H9 (cell line): ENCODE measurements around the gene ATAD3C. TPM values are rescaled to one million over a fixed set of nuclear protein-coding genes. Genes with fewer than 3 reads are reported as not detected.

ENCODE experiments used
- DNase-seq: peaks from one replicate; pipeline ENCODE4 v3.0.0-alpha.2; 2017
- H2AFZ ChIP-seq: one replicate; pipeline ENCODE4 v1.6.1; 2013; ENCODE audit warnings: mild to moderate bottlenecking, low read length, control low read depth, moderate library complexity
- H2AK5ac ChIP-seq: 2 replicates; pipeline ENCODE4 v1.6.1; 2013; ENCODE audit warnings: low read length, control low read depth, mixed read lengths; ENCODE audit not compliant: insufficient read length
- H2BK120ac ChIP-seq: one replicate; pipeline ENCODE4 v1.6.1; 2013; ENCODE audit warnings: low read depth, mild to moderate bottlenecking, low read length, control low read depth, inconsistent platforms; ENCODE audit not compliant: poor library complexity, severe bottlenecking
- H2BK12ac ChIP-seq: 2 replicates; pipeline ENCODE4 v1.6.1; 2013; ENCODE audit warnings: low read length, control low read depth, mixed read lengths, low read depth; ENCODE audit not compliant: insufficient read length
- H2BK15ac ChIP-seq: 2 replicates; pipeline ENCODE4 v1.6.1; 2013; ENCODE audit warnings: low read depth, low read length, control low read depth
- H2BK20ac ChIP-seq: one replicate; pipeline ENCODE4 v1.6.1; 2013; ENCODE audit warnings: low read depth, mild to moderate bottlenecking, low read length, control low read depth, inconsistent platforms; ENCODE audit not compliant: poor library complexity, severe bottlenecking
- H2BK5ac ChIP-seq: 2 replicates; pipeline ENCODE4 v1.6.1; 2013; ENCODE audit warnings: low read length, control low read depth, mixed read lengths; ENCODE audit not compliant: insufficient read length
- H3K14ac ChIP-seq: 2 replicates; pipeline ENCODE4 v1.6.1; 2013; ENCODE audit warnings: low read length, control low read depth; ENCODE audit not compliant: insufficient read depth
- H3K18ac ChIP-seq: 2 replicates; pipeline ENCODE4 v1.6.1; 2013; ENCODE audit warnings: low read depth, mild to moderate bottlenecking, mixed read lengths, low read length, control low read depth; ENCODE audit not compliant: insufficient read length
- H3K23ac ChIP-seq: 2 replicates; pipeline ENCODE4 v1.6.1; 2013; ENCODE audit warnings: low read length, control low read depth, mixed read lengths, low read depth; ENCODE audit not compliant: insufficient read length
- H3K23me2 ChIP-seq: 2 replicates; pipeline ENCODE4 v1.6.1; 2013; ENCODE audit warnings: low read depth, mild to moderate bottlenecking, mixed read lengths, low read length, control low read depth; ENCODE audit not compliant: insufficient read length, poor library complexity, severe bottlenecking
- H3K27ac ChIP-seq: 2 replicates; pipeline ENCODE4 v1.5.1; 2013; ENCODE audit warnings: low read length, control low read depth, mixed read lengths, low read depth; ENCODE audit not compliant: insufficient read length
- H3K27me3 ChIP-seq: 2 replicates; pipeline ENCODE4 v1.6.1; 2013; ENCODE audit warnings: low read length, control low read depth, inconsistent platforms; ENCODE audit not compliant: insufficient read depth
- H3K4ac ChIP-seq: 2 replicates; pipeline ENCODE4 v1.6.1; 2013; ENCODE audit warnings: low read depth, mild to moderate bottlenecking, control low read depth, inconsistent platforms, low read length, moderate library complexity
- H3K4me1 ChIP-seq: 2 replicates; pipeline ENCODE4 v1.6.1; 2013; ENCODE audit warnings: low read length, control low read depth, inconsistent platforms; ENCODE audit not compliant: insufficient read depth
- H3K4me2 ChIP-seq: 2 replicates; pipeline ENCODE4 v1.6.1; 2013; ENCODE audit warnings: low read length, control low read depth, mixed read lengths; ENCODE audit not compliant: insufficient read length, insufficient read depth
- H3K56ac ChIP-seq: 2 replicates; pipeline ENCODE4 v1.6.1; 2013; ENCODE audit warnings: low read depth, mild to moderate bottlenecking, mixed read lengths, low read length, control low read depth; ENCODE audit not compliant: insufficient read length
- H3K79me1 ChIP-seq: 2 replicates; pipeline ENCODE4 v1.6.1; 2013; ENCODE audit warnings: low read depth, mild to moderate bottlenecking, moderate library complexity, low read length, control low read depth, inconsistent platforms; ENCODE audit not compliant: insufficient read depth, poor library complexity, severe bottlenecking
- H3K79me2 ChIP-seq: 2 replicates; pipeline ENCODE4 v1.6.1; 2013; ENCODE audit warnings: low read length, control low read depth, inconsistent platforms; ENCODE audit not compliant: insufficient read depth
- H3K9ac ChIP-seq: 2 replicates; pipeline ENCODE4 v1.6.1; 2013; ENCODE audit warnings: low read length, control low read depth, mixed read lengths; ENCODE audit not compliant: insufficient read length; ENCODE audit errors: extremely low read depth
- H3K9me3 ChIP-seq: one replicate; pipeline ENCODE4 v1.6.1; 2013; ENCODE audit warnings: low read depth, low read length, inconsistent platforms; ENCODE audit not compliant: control insufficient read depth
- H3T11ph ChIP-seq: one replicate; pipeline ENCODE4 v1.6.1; 2013; ENCODE audit warnings: mild to moderate bottlenecking, low read length, control low read depth, inconsistent platforms
- H4K20me1 ChIP-seq: one replicate; pipeline ENCODE4 v1.6.1; 2013; ENCODE audit not compliant: control insufficient read depth, insufficient read length, insufficient read depth
- H4K5ac ChIP-seq: 2 replicates; pipeline ENCODE4 v1.6.1; 2013; ENCODE audit warnings: low read depth, mild to moderate bottlenecking, mixed read lengths, low read length, control low read depth; ENCODE audit not compliant: insufficient read length
- H4K8ac ChIP-seq: replicated peaks from 2 replicates; pipeline ENCODE4 v1.6.1; 2013; ENCODE audit warnings: low read length, control low read depth, mixed read lengths, low read depth; ENCODE audit not compliant: insufficient read length
- H4K91ac ChIP-seq: 2 replicates; pipeline ENCODE4 v1.6.1; 2013; ENCODE audit warnings: low read depth, mild to moderate bottlenecking, moderate library complexity, mixed read lengths, low read length, control low read depth; ENCODE audit not compliant: insufficient read length
- H3K27ac Mint-ChIP-seq, 3 experiments: 2 replicates in 2 of 3; 3 replicates in 1 of 3; pipeline ENCODE4 v1.8.0; 2020 to 2021; ENCODE audit warnings: mixed read lengths in 3 of 3, mild to moderate bottlenecking in 1 of 3, moderate library complexity in 1 of 3
- H3K27me3 Mint-ChIP-seq: 2 replicates; pipeline ENCODE4 v1.8.0; 2021; ENCODE audit warnings: low read depth, mild to moderate bottlenecking, moderate library complexity, mixed read lengths
- H3K36me3 Mint-ChIP-seq, 3 experiments: 2 replicates in 2 of 3; 3 replicates in 1 of 3; pipeline ENCODE4 v1.8.0; 2020 to 2021; ENCODE audit warnings: low read depth in 3 of 3, mixed read lengths in 3 of 3; ENCODE audit not compliant: insufficient read depth in 1 of 3
- H3K4me1 Mint-ChIP-seq, 2 experiments: 2 replicates each; pipeline ENCODE4 v1.8.0; 2020; ENCODE audit warnings: mixed read lengths in 2 of 2
- H3K4me3 Mint-ChIP-seq, 2 experiments: 2 replicates in 1 of 2; 3 replicates in 1 of 2; pipeline ENCODE4 v1.8.0; 2020 to 2021; ENCODE audit warnings: mild to moderate bottlenecking in 2 of 2, mixed read lengths in 2 of 2, moderate library complexity in 1 of 2
- H3K9me3 Mint-ChIP-seq, 2 experiments: 2 replicates in 1 of 2; 3 replicates in 1 of 2; pipeline ENCODE4 v1.8.0; 2020; ENCODE audit warnings: mild to moderate bottlenecking in 2 of 2, mixed read lengths in 2 of 2, moderate library complexity in 1 of 2
- CTCF ChIP-seq: fragments of 200-600 bp; sonication (generic); conservative IDR thresholded peaks from 3 replicates; pipeline ENCODE4 v1.8.0; 2021; ENCODE audit warnings: antibody characterized with exemption, mild to moderate bottlenecking
- WGBS: extraction: QIAGEN DNeasy Blood & Tissue Kit; methylation state at CpG from one replicate; pipeline ENCODE4 v1.1.7; 2013; ENCODE audit warnings: missing lambda C conversion rate, low lambda C conversion rate, mixed read lengths; ENCODE audit not compliant: insufficient read length; ENCODE audit errors: extremely low coverage; 5-methylcytosine and 5-hydroxymethylcytosine counted together
- total RNA-seq: library from RNA; stranded (reverse); gene quantifications from 2 replicates; pipeline ENCODE4 v1.2.1, GENCODE V29; 2021

ATAD3C gene
- total RNA-seq, 1 experiment from 2014 or later, result 7.7 TPM

- no peak overlapping the region for H3K18ac ChIP-seq
- no peaks in the 10 kb centered on the region for H3K27me3 Mint-ChIP-seq
- H3K27ac ChIP-seq, result no peak overlapping the region
- H4K20me1 ChIP-seq, result no peaks in the 10 kb centered on the region
- no peak overlapping the region for H2BK5ac ChIP-seq
- H3K4me1 ChIP-seq, result no peaks in the 10 kb centered on the region
- H3K27me3 ChIP-seq, result no peaks in the 10 kb centered on the region
- no CpG with 5 or more reads among the region's 22 CpGs for WGBS
- H3K56ac ChIP-seq, result no peak overlapping the region
- H3K14ac ChIP-seq, result no peak overlapping the region
- H2AK5ac ChIP-seq, result no peak overlapping the region
- H3T11ph ChIP-seq, result no peak overlapping the region
- no peak overlapping the region for H4K91ac ChIP-seq
- no peak for DNase-seq
- no peak overlapping the region for H2BK15ac ChIP-seq
- H4K8ac ChIP-seq, result no peak overlapping the region
- TF ChIP-seq CTCF, result no peak
- H2BK12ac ChIP-seq, result no peak overlapping the region
- no peaks in the 10 kb centered on the region for H3K4me1 Mint-ChIP-seq
- peaks cover 4% of the 10 kb centered on the region for H3K23me2 ChIP-seq
- peaks cover 22 to 44% (median 42%) of the 10 kb centered on the region in 3 experiments for H3K36me3 Mint-ChIP-seq
- no peak overlapping the region for H2AFZ ChIP-seq
- no peaks in the 10 kb centered on the region for H3K9me3 ChIP-seq
- peaks cover 8% of the 10 kb centered on the region; the same call in 1 of the 2 replicates for H3K79me2 ChIP-seq
- H3K4ac ChIP-seq, result no peak overlapping the region
- H2BK20ac ChIP-seq, result no peak overlapping the region
- no peak overlapping the region for H3K9ac ChIP-seq
- H3K79me1 ChIP-seq, result peaks cover 11% of the 10 kb centered on the region
- no peak overlapping the region for H3K4me2 ChIP-seq
- H3K23ac ChIP-seq, result no peak overlapping the region
- no peaks in the 10 kb centered on the region for H3K9me3 Mint-ChIP-seq
- no peak overlapping the region; a peak in 1 of 7 replicates for H3K27ac Mint-ChIP-seq
- no peak overlapping the region for H3K4me3 Mint-ChIP-seq
- no peak overlapping the region for H4K5ac ChIP-seq
- H2BK120ac ChIP-seq, result no peak overlapping the region
These were observed 27.7 kb downstream of the ATAD3C start for GRCh38 chr1:1477206-1477605.
